Stimulated activated CD8-positive, alpha-beta memory T cell treated with anti-CD3 and anti-CD28 coated beads, Interleukin-4, amount 100 ng/mL, for 4 hours (primary cell): ENCODE data around the gene SYVN1.
"Not testable (repeated sequence)": the region's sequence is repeated elsewhere in the genome, so short reads cannot be mapped to it uniquely, and the experiment has no call there.

Source experiments
- DNase-seq, 2 donors: peaks; one replicate each; pipeline ENCODE4 v3.0.0-alpha.2; 2020; ENCODE audit warnings: low read depth in 2 of 2, low spot score in 1 of 2

SYVN1 gene

GRCh38 chr11:65134240-65134951 is at the start of gene SYVN1:
SYVN1 (minus strand) TSS chr11:65134519; CDS start chr11:65133601, 918 bp downstream.
- peak; percentile 82 to 86 for DNase-seq

GRCh38 chr11:65183201-65183891 is 49.0 kb upstream of the SYVN1 start:
- DNase-seq: no peak

- no peak for DNase-seq
Measured at GRCh38 chr11:65182258-65183170, 48.2 kb upstream of the SYVN1 start.

GRCh38 chr11:65181569-65182257 is 47.4 kb upstream of the SYVN1 start, which contains the start of gene CAPN1:
CAPN1 (plus strand) TSS chr11:65181928; CDS start chr11:65182702, 774 bp downstream.
- DNase-seq: peak; percentile 49 to 58

- DNase-seq: no peak
Measured at GRCh38 chr11:65180877-65181568, 46.7 kb upstream of the SYVN1 start.

- not testable (repeated sequence) for DNase-seq
Measured at GRCh38 chr11:65174571-65175010, 40.3 kb upstream of the SYVN1 start.

- DNase-seq: no peak
Measured at GRCh38 chr11:65172600-65172999, 38.3 kb upstream of the SYVN1 start.

GRCh38 chr11:65170058-65170534 is 35.8 kb upstream of the SYVN1 start, which contains the start of gene SPDYC:
SPDYC (plus strand) TSS chr11:65170233; CDS start chr11:65171358, 1,125 bp downstream.
- DNase-seq: no peak

GRCh38 chr11:65169164-65169641 is 34.9 kb upstream of the SYVN1 start:
- DNase-seq: no peak

- no peak for DNase-seq
Measured at GRCh38 chr11:65167656-65168055, 33.3 kb upstream of the SYVN1 start.

GRCh38 chr11:65166893-65167292 is 32.6 kb upstream of the SYVN1 start:
- no peak for DNase-seq

- DNase-seq: no peak
Measured at GRCh38 chr11:65165410-65166317, 31.3 kb upstream of the SYVN1 start.

GRCh38 chr11:65163684-65164083 is 29.4 kb upstream of the SYVN1 start:
- DNase-seq: no peak

- DNase-seq: no peak
Measured at GRCh38 chr11:65160643-65161042, 26.3 kb upstream of the SYVN1 start.

GRCh38 chr11:65159012-65159411 is 24.7 kb upstream of the SYVN1 start:
- no peak for DNase-seq

- DNase-seq: no peak
Measured at GRCh38 chr11:65157336-65157735, 23.0 kb upstream of the SYVN1 start.

- DNase-seq: no peak
Measured at GRCh38 chr11:65156926-65157325, 22.6 kb upstream of the SYVN1 start.

GRCh38 chr11:65156256-65156655 is 21.9 kb upstream of the SYVN1 start:
- no peak for DNase-seq

- DNase-seq: no peak
Measured at GRCh38 chr11:65152122-65152521, 17.8 kb upstream of the SYVN1 start.
